HEK293T (cell line): ENCODE results near the gene LSS.
"Not testable (repeated sequence)": the region's sequence is repeated elsewhere in the genome, so short reads cannot be mapped to it uniquely, and the experiment has no call there.

ENCODE experiments used
- CTCF ChIA-PET: fragments of 350-600 bp; formaldehyde crosslinking; extraction: SDS; loops from one replicate; lab custom pipeline; 2021; ENCODE audit warnings: antibody characterized with exemption, inconsistent platforms; lab: Yijun Ruan, JAX
- POLR2A ChIA-PET: fragments of 350-600 bp; formaldehyde crosslinking; extraction: SDS; loops from one replicate; lab custom pipeline; 2020; ENCODE audit warnings: antibody characterized with exemption, inconsistent platforms; lab: Yijun Ruan, JAX
- DNase-seq: peaks from one replicate; pipeline ENCODE4 v3.0.0; 2012; ENCODE audit warnings: mixed read lengths; ENCODE audit errors: extremely low spot score
- ARNT ChIP-seq: fragments of 450-650 bp; IDR thresholded peaks from 2 replicates; pipeline ENCODE4 v1.6.1; 2017; ENCODE audit warnings: mild to moderate bottlenecking
- BHLHE40 ChIP-seq: fragments of 450-650 bp; IDR thresholded peaks from 2 replicates; pipeline ENCODE4 v1.6.1; 2016; ENCODE audit warnings: mild to moderate bottlenecking, moderate library complexity, borderline replicate concordance
- CTBP1 ChIP-seq: fragments of 450-650 bp; IDR thresholded peaks from 2 replicates; pipeline ENCODE4 v1.6.1; 2016; ENCODE audit warnings: borderline replicate concordance
- ELF4 ChIP-seq: fragments of 450-650 bp; IDR thresholded peaks from 2 replicates; pipeline ENCODE4 v1.6.1; 2017; ENCODE audit warnings: antibody characterized with exemption
- FOXA1 ChIP-seq: fragments of 450-650 bp; IDR thresholded peaks from 2 replicates; pipeline ENCODE4 v1.6.1; 2016; ENCODE audit warnings: mild to moderate bottlenecking
- FOXK2 ChIP-seq: fragments of 450-650 bp; IDR thresholded peaks from 2 replicates; pipeline ENCODE4 v1.6.1; 2016; ENCODE audit warnings: mild to moderate bottlenecking
- FOXM1 ChIP-seq: fragments of 450-650 bp; IDR thresholded peaks from 2 replicates; pipeline ENCODE4 v1.6.1; 2017; ENCODE audit warnings: mild to moderate bottlenecking, borderline replicate concordance
- HDGF ChIP-seq: fragments of 450-650 bp; IDR thresholded peaks from 2 replicates; pipeline ENCODE4 v1.6.1; 2017; ENCODE audit warnings: antibody characterized with exemption, borderline replicate concordance
- L3MBTL2 ChIP-seq: fragments of 450-650 bp; conservative IDR thresholded peaks from 2 replicates; pipeline ENCODE4 v1.6.1; 2016; ENCODE audit warnings: mild to moderate bottlenecking
- LEF1 ChIP-seq: fragments of 450-650 bp; IDR thresholded peaks from 2 replicates; pipeline ENCODE4 v1.6.1; 2017; ENCODE audit warnings: mild to moderate bottlenecking, borderline replicate concordance
- NFRKB ChIP-seq: fragments of 450-650 bp; IDR thresholded peaks from 2 replicates; pipeline ENCODE4 v1.6.1; 2016; ENCODE audit warnings: mild to moderate bottlenecking, moderate library complexity
- PKNOX1 ChIP-seq: fragments of 450-650 bp; IDR thresholded peaks from 2 replicates; pipeline ENCODE4 v1.6.1; 2016
- SP1 ChIP-seq: fragments of 450-650 bp; IDR thresholded peaks from 2 replicates; pipeline ENCODE4 v1.6.1; 2017
- SUZ12 ChIP-seq: fragments of 450-650 bp; IDR thresholded peaks from 2 replicates; pipeline ENCODE4 v1.6.1; 2016; ENCODE audit warnings: mild to moderate bottlenecking
- TARDBP ChIP-seq: fragments of 450-650 bp; IDR thresholded peaks from 2 replicates; pipeline ENCODE4 v1.6.1; 2016
- ZNF384 ChIP-seq: fragments of 450-650 bp; IDR thresholded peaks from 2 replicates; pipeline ENCODE4 v1.6.1; 2016

The LSS gene

GRCh38 chr21:46244602-46245001, 16.0 kb upstream of the LSS start:
- CTCF ChIA-PET = no interaction called here
- no peak for DNase-seq
- POLR2A ChIA-PET = interaction anchor here (1.2 kb wide), 1 partner anchor 39 kb away, joined by 3 read pairs; no protein-coding TSS in a partner anchor
- no peak for TF ChIP-seq L3MBTL2
- TF ChIP-seq FOXM1 = no peak
- TF ChIP-seq ARNT = no peak
- no peak for TF ChIP-seq BHLHE40
- no peak for TF ChIP-seq TARDBP
- TF ChIP-seq ELF4 = no peak
- TF ChIP-seq PKNOX1 = no peak
- TF ChIP-seq NFRKB = no peak
- TF ChIP-seq LEF1 = no peak
- no peak for TF ChIP-seq HDGF
- no peak for TF ChIP-seq FOXK2
- TF ChIP-seq SUZ12 = no peak
- TF ChIP-seq SP1 = no peak

GRCh38 chr21:46243960-46244361, 15.4 kb upstream of the LSS start:
- TF ChIP-seq SP1 (no peak), L3MBTL2 (no peak), ZNF384 (no peak), ARNT (no peak), HDGF (no peak), BHLHE40 (no peak), FOXM1 (no peak), CTBP1 (no peak), PKNOX1 (no peak), ELF4 (no peak), SUZ12 (no peak), FOXK2 (no peak), TARDBP (no peak), FOXA1 (no peak), NFRKB (no peak), LEF1 (no peak)
- ChIA-PET POLR2A (interaction anchor here (1.2 kb wide), 1 partner anchor 39 kb away, joined by 3 read pairs; no protein-coding TSS in a partner anchor), CTCF (no interaction called here)
- no peak for DNase-seq

- ChIA-PET CTCF (no interaction called here), POLR2A (no interaction called here)
- TF ChIP-seq ZNF384 (no peak), BHLHE40 (no peak), FOXM1 (no peak), FOXK2 (no peak), PKNOX1 (no peak), L3MBTL2 (no peak), FOXA1 (no peak), NFRKB (no peak), SP1 (no peak), ELF4 (no peak), CTBP1 (no peak), ARNT (no peak), HDGF (no peak), LEF1 (no peak), TARDBP (no peak), SUZ12 (no peak)
- no peak for DNase-seq
These were observed 14.8 kb upstream of the LSS start for GRCh38 chr21:46243325-46243724.

GRCh38 chr21:46241577-46241976, 13.0 kb upstream of the LSS start:
- CTCF ChIA-PET = interaction anchor here (0.9 kb wide), 1 partner anchor 11 kb away, joined by 3 read pairs; no protein-coding TSS in a partner anchor
- POLR2A ChIA-PET, DNase-seq: not testable (repeated sequence)

GRCh38 chr21:46239817-46240325, 11.3 kb upstream of the LSS start:
- ChIA-PET CTCF (no interaction called here), POLR2A (no interaction called here)
- DNase-seq = no peak
- TF ChIP-seq ZNF384 (no peak), SUZ12 (no peak), CTBP1 (no peak), FOXM1 (no peak), FOXA1 (no peak), L3MBTL2 (no peak), LEF1 (no peak), NFRKB (no peak), TARDBP (no peak), ELF4 (no peak), ARNT (no peak), BHLHE40 (no peak)

- TF ChIP-seq PKNOX1 = no peak
- no peak for TF ChIP-seq L3MBTL2
- no peak for TF ChIP-seq SUZ12
- DNase-seq = no peak
- CTCF ChIA-PET = no interaction called here
- POLR2A ChIA-PET = no interaction called here
These were observed 8.9 kb upstream of the LSS start for GRCh38 chr21:46237474-46237873.
